HepG2 (cell line): ENCODE measurements around the gene GRAMD4. TPM values are rescaled to one million over a fixed set of nuclear protein-coding genes. Genes with fewer than 3 reads are reported as not detected.

Experiments
- ATAC-seq: fragments of 200-7000 bp; cut with Tn5 transposase; 3 replicates; pipeline ENCODE4 v1.9.1; 2020; ENCODE audit warnings: mild to moderate bottlenecking, moderate library complexity
- BruUV-seq: library from RNA; stranded (reverse); fragments of 400-500 nt; replicated peaks from 2 replicates; lab custom pipeline; 2021; lab: Mats Ljungman, UMichigan
- CTCF ChIA-PET: fragments of 300-600 bp; formaldehyde crosslinking; extraction: SDS; loops from one replicate; lab custom pipeline; 2021; ENCODE audit warnings: low total read pairs, inconsistent platforms, low intra/inter-chr PET ratio; lab: Yijun Ruan, JAX
- POLR2A ChIA-PET: fragments of 350-600 bp; sonication (Branson Sonifier 250); formaldehyde crosslinking; loops from one replicate; lab custom pipeline; 2020; ENCODE audit warnings: antibody characterized with exemption, inconsistent platforms; lab: Yijun Ruan, JAX
- DNase-seq: peaks from one replicate; pipeline ENCODE4 v3.0.0-alpha.2; 2015; ENCODE audit warnings: low spot score
- FAIRE-seq: peaks from 3 replicates; lab custom pipeline; 2011; peaks lifted over from hg19 to GRCh38; lab: Jason Lieb, UNC
- H2AFZ ChIP-seq: one replicate; pipeline ENCODE4 v1.6.1; 2011; ENCODE audit warnings: low read length, inconsistent platforms
- H3K27ac ChIP-seq: fragments of 300-600 bp; 3 replicates; pipeline ENCODE4 v1.8.0; 2011; ENCODE audit warnings: mixed run types, mild to moderate bottlenecking, mixed read lengths, low read length, inconsistent platforms; ENCODE audit not compliant: insufficient read depth; ENCODE audit errors: extremely low read length
- H3K27me3 ChIP-seq, 2 experiments: fragments of 200-600 bp in 1 of 2; 2 replicates in 1 of 2; 3 replicates in 1 of 2; pipeline versions ENCODE4 v1.6.0 to v1.8.0; 2011; ENCODE audit warnings: low read length in 2 of 2, mild to moderate bottlenecking in 2 of 2, moderate library complexity in 2 of 2, inconsistent platforms in 1 of 2; ENCODE audit not compliant: insufficient read depth in 2 of 2, control insufficient read depth in 1 of 2
- H3K36me3 ChIP-seq, 2 experiments: fragments of 200-600 bp in 1 of 2; replicated peaks in 1 of 2; 2 replicates in 1 of 2; 3 replicates in 1 of 2; pipeline versions ENCODE4 v1.5.1 to v1.8.0; 2011; ENCODE audit warnings: low read length in 2 of 2, inconsistent platforms in 1 of 2; ENCODE audit not compliant: insufficient read depth in 2 of 2, control insufficient read depth in 1 of 2
- H3K4me1 ChIP-seq: 2 replicates; pipeline ENCODE4 v1.5.1; 2012; ENCODE audit warnings: low read length, inconsistent platforms; ENCODE audit not compliant: insufficient read depth
- H3K4me2 ChIP-seq: 2 replicates; pipeline ENCODE4 v1.6.0; 2011; ENCODE audit warnings: low read depth, low read length, inconsistent platforms
- H3K4me3 ChIP-seq, 3 experiments: fragments of 200-600 bp in 1 of 3; sonication (generic), shearing (Covaris generic) in 1 of 3; replicated peaks in 1 of 3; 2 replicates each; pipeline ENCODE4 v1.5.1; 2011 to 2016; ENCODE audit warnings: low read length in 3 of 3, inconsistent platforms in 2 of 3, low read depth in 2 of 3, mild to moderate bottlenecking in 2 of 3, control low read depth in 1 of 3, mixed read lengths in 1 of 3; ENCODE audit not compliant: insufficient read depth in 1 of 3
- H3K79me2 ChIP-seq: one replicate; pipeline ENCODE4 v1.6.1; 2011; ENCODE audit warnings: low read length, inconsistent platforms; ENCODE audit not compliant: insufficient read depth
- H3K9ac ChIP-seq: 2 replicates; pipeline ENCODE4 v1.6.0; 2011; ENCODE audit warnings: mild to moderate bottlenecking, low read depth, low read length, inconsistent platforms; ENCODE audit not compliant: insufficient read depth
- H3K9me3 ChIP-seq: 2 replicates; pipeline ENCODE4 v1.5.1; 2012; ENCODE audit warnings: mild to moderate bottlenecking, low read length
- H4K20me1 ChIP-seq: 2 replicates; pipeline ENCODE4 v1.6.0; 2011; ENCODE audit warnings: inconsistent platforms, mild to moderate bottlenecking, low read length, moderate library complexity; ENCODE audit not compliant: insufficient read depth
- CEBPB ChIP-seq: IDR thresholded peaks from 2 replicates; pipeline ENCODE4 v1.6.1; 2011; ENCODE audit warnings: low read depth, low read length, improper control_type of control experiment, borderline replicate concordance
- DBP ChIP-seq: sonication (generic); formaldehyde crosslinking; IDR thresholded peaks from 2 replicates; pipeline ENCODE4 v1.4.0; 2020; ENCODE audit warnings: missing genetic modification reagents; ENCODE audit errors: not compliant biosample characterization
- FIP1L1 ChIP-seq: fragments of 200-400 bp; formaldehyde crosslinking; IDR thresholded peaks from 2 replicates; pipeline ENCODE4 v1.6.1; 2018; ENCODE audit warnings: low read depth, mild to moderate bottlenecking, low read length, moderate library complexity, borderline replicate concordance; ENCODE audit not compliant: insufficient read depth
- FOXK2 ChIP-seq: fragments of 450-650 bp; IDR thresholded peaks from 2 replicates; pipeline ENCODE4 v1.6.1; 2016
- FUBP1 ChIP-seq: sonication (generic); formaldehyde crosslinking; IDR thresholded peaks from 2 replicates; pipeline ENCODE4 v1.5.1; 2020; ENCODE audit warnings: missing genetic modification reagents, mild to moderate bottlenecking, borderline replicate concordance
- MYC ChIP-seq: sonication (generic); formaldehyde crosslinking; IDR thresholded peaks from 2 replicates; pipeline ENCODE4 v1.9.0; 2021; ENCODE audit warnings: missing genetic modification reagents, borderline replicate concordance
- POGZ ChIP-seq: sonication (generic); formaldehyde crosslinking; IDR thresholded peaks from 2 replicates; pipeline ENCODE4 v1.4.0; 2020; ENCODE audit warnings: mild to moderate bottlenecking, missing genetic modification reagents
- SATB2 ChIP-seq: sonication (generic); formaldehyde crosslinking; IDR thresholded peaks from 2 replicates; pipeline ENCODE4 v1.5.0; 2020; ENCODE audit warnings: missing genetic modification reagents
- ZBED4 ChIP-seq: sonication (generic); formaldehyde crosslinking; IDR thresholded peaks from 2 replicates; pipeline ENCODE4 v1.4.0; 2020; ENCODE audit warnings: missing genetic modification reagents, borderline replicate concordance
- ZFX ChIP-seq: sonication (generic); formaldehyde crosslinking; IDR thresholded peaks from 2 replicates; pipeline ENCODE4 v1.4.0; 2020; ENCODE audit warnings: mild to moderate bottlenecking, low read depth, missing genetic modification reagents, moderate library complexity
- ZNF225 ChIP-seq: sonication (generic); formaldehyde crosslinking; IDR thresholded peaks from 2 replicates; pipeline ENCODE4 v1.4.0; 2020; ENCODE audit warnings: mild to moderate bottlenecking, missing genetic modification reagents
- ZNF296 ChIP-seq: sonication (generic); formaldehyde crosslinking; conservative IDR thresholded peaks from 2 replicates; pipeline ENCODE4 v1.5.0; 2020; ENCODE audit warnings: mild to moderate bottlenecking, missing genetic modification reagents
- ZNF317 ChIP-seq: sonication (generic); formaldehyde crosslinking; IDR thresholded peaks from 2 replicates; pipeline ENCODE4 v1.5.0; 2020; ENCODE audit warnings: mild to moderate bottlenecking, missing genetic modification reagents
- ZNF746 ChIP-seq: sonication (generic); formaldehyde crosslinking; IDR thresholded peaks from 2 replicates; pipeline ENCODE4 v1.8.0; 2022; ENCODE audit warnings: mild to moderate bottlenecking, missing genetic modification reagents
- WGBS: methylation state at CpG from one replicate; pipeline ENCODE4 v1.1.6; 2017; ENCODE audit warnings: low lambda C conversion rate; 5-methylcytosine and 5-hydroxymethylcytosine counted together
- in situ Hi-C: cut with HindIII; loops from 2 replicates; pipeline ENCODE4 v1.10.0; 2017; ENCODE audit warnings: low pct_unique_long_range_greater_than_20kb; ENCODE audit not compliant: extremely low pct_ligation_motif_present
- intact Hi-C: fragments of 100-400 bp; cut with micrococcal nuclease; formaldehyde crosslinking; loops from one replicate; pipeline ENCODE4 v1.10.0; 2022; ENCODE audit not compliant: unreplicated experiment
- polyA plus RNA-seq, 8 experiments: library from polyadenylated mRNA; depleted of rRNA in 3 of 8; stranded (reverse) in 7 of 8; unstranded in 1 of 8; fragments of >200 nt; fragmentation: Illumina TruSeq in 4 of 8; extraction: Trizol in 4 of 8; gene quantifications; 2 replicates each; pipeline versions ENCODE4 v1.2.1 to v1.2.3, GENCODE V29; 2011 to 2016; ENCODE audit warnings: low read depth in 4 of 8, missing spikeins in 1 of 8, mixed read lengths in 1 of 8; ENCODE audit not compliant: insufficient read depth in 1 of 8
- total RNA-seq, 5 experiments: library from RNA; depleted of rRNA; stranded (reverse); fragments of >200 nt; fragmentation: Illumina TruSeq; extraction: Trizol; gene quantifications; 2 replicates each; pipeline ENCODE4 v1.2.3, GENCODE V29; 2016; ENCODE audit warnings: low read depth in 1 of 5
- TF ChIP-seq, protein P1 (sequence below): sonication (generic); formaldehyde crosslinking; IDR thresholded peaks from 2 replicates; pipeline ENCODE4 v1.4.0; 2020; ENCODE audit warnings: missing genetic modification reagents

The GRAMD4 gene
- total and polyA plus RNA-seq, 2 of the 13 experiments (the other 11 are each of a cell fraction or from before 2014, with no cell fraction given), result 15.2 to 15.7 TPM

DNA sequence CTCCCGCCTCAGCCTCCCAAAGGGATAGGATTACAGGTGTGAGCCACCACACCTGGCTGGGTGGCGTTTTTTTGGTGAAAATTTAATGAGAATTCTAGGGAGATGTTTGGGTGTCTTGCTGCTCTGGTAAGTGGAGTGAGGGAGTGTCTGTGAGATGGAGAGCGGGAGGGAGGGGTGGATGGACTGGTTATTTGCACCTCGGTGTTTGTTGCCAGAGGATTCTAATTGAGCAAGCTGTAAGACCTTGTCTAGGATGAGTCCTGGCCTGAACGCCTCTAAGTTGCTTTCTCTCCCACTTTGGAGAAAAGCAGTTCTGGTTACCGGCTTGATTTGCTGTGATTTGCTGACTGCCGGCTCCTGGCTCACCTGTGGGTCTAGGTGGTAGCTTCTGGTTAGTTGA, 22.0 kb upstream of the GRAMD4 start:
- ChIA-PET CTCF (no interaction called here), POLR2A (interaction anchor here (1.3 kb wide), 1 partner anchor 34 kb away, joined by 3 read pairs; no protein-coding TSS in a partner anchor)

More for the DNA sequence above, 22.0 kb upstream of the GRAMD4 start:
- no peak for FAIRE-seq
- H3K9ac ChIP-seq, result no peak overlapping the region
- no peak overlapping the region for H2AFZ ChIP-seq
- in situ Hi-C loops (no loop called here), intact Hi-C loops (no loop called here)
- no peaks in the 10 kb centered on the region for H4K20me1 ChIP-seq
- no TSS peak for BruUV-seq
- no peak overlapping the region for H3K4me2 ChIP-seq
- no peak for DNase-seq
- H3K27me3 ChIP-seq, result no peaks in the 10 kb centered on the region
- H3K27ac ChIP-seq, result no peak overlapping the region
- 74% methylated on average over 7 of the region's 7 CpGs for WGBS
- no peaks in the 10 kb centered on the region; a peak in 1 of 5 replicates for H3K36me3 ChIP-seq
- no peaks in the 10 kb centered on the region for H3K4me1 ChIP-seq
- no peak overlapping the region for H3K4me3 ChIP-seq
- no peak for ATAC-seq
- TF ChIP-seq ZBED4 (CRISPR knock-in tag) (no peak), SATB2 (CRISPR knock-in tag) (no peak), FOXK2 (no peak), FIP1L1 (no peak), FUBP1 (CRISPR knock-in tag) (no peak), ZNF225 (CRISPR knock-in tag) (no peak), CEBPB (no peak), ZNF317 (CRISPR knock-in tag) (no peak), ZNF296 (CRISPR knock-in tag) (no peak), ZNF746 (CRISPR knock-in tag) (no peak), MYC (CRISPR knock-in tag) (no peak), ZFX (CRISPR knock-in tag) (no peak), POGZ (CRISPR knock-in tag) (no peak), DBP (CRISPR knock-in tag) (no peak)
- TF ChIP-seq, protein P1, sequence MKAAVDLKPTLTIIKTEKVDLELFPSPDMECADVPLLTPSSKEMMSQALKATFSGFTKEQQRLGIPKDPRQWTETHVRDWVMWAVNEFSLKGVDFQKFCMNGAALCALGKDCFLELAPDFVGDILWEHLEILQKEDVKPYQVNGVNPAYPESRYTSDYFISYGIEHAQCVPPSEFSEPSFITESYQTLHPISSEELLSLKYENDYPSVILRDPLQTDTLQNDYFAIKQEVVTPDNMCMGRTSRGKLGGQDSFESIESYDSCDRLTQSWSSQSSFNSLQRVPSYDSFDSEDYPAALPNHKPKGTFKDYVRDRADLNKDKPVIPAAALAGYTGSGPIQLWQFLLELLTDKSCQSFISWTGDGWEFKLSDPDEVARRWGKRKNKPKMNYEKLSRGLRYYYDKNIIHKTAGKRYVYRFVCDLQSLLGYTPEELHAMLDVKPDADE (CRISPR knock-in tag), result no peak
- H3K79me2 ChIP-seq, result no peaks in the 10 kb centered on the region
- no peaks in the 10 kb centered on the region for H3K9me3 ChIP-seq
